Natural killer cell treated with Interleukin-12 subunit alpha and Interleukin-12 subunit beta and Interleukin-15 and Interleukin-18, amount 100 ng/mL, for 72 hours (primary cell): Measurements from ENCODE around the gene ATP6V0E1. TPM values are rescaled to one million over a fixed set of nuclear protein-coding genes. Genes with fewer than 3 reads are reported as not detected.

Experiments
- ATAC-seq, 2 donors: fragments of 150-1000 bp; cut with Tn5 transposase in 1 of 2; sonication (Bioruptor Pico), chemical (Tn5 transposase) in 1 of 2; 2 replicates each; pipeline ENCODE4 v1.10.0; 2021
- DNase-seq: peaks from one replicate; pipeline ENCODE4 v3.0.0; 2022; ENCODE audit warnings: low spot score
- H3K27ac Mint-ChIP-seq, 2 donors: 1 replicate in 1 of 2; 2 replicates in 1 of 2; pipeline ENCODE4 v1.8.0; 2022; ENCODE audit warnings: mixed read lengths in 2 of 2, mild to moderate bottlenecking in 1 of 2, moderate library complexity in 1 of 2
- H3K27me3 Mint-ChIP-seq, 2 donors: 1 replicate in 1 of 2; 2 replicates in 1 of 2; pipeline ENCODE4 v1.8.0; 2022; ENCODE audit warnings: mixed read lengths in 2 of 2
- H3K36me3 Mint-ChIP-seq: one replicate; pipeline ENCODE4 v1.8.0; 2022; ENCODE audit warnings: mixed read lengths
- H3K4me1 Mint-ChIP-seq, 2 donors: 1 replicate in 1 of 2; 2 replicates in 1 of 2; pipeline ENCODE4 v1.8.0; 2022; ENCODE audit warnings: low read depth in 2 of 2, mixed read lengths in 2 of 2, mild to moderate bottlenecking in 1 of 2
- H3K4me3 Mint-ChIP-seq: one replicate; pipeline ENCODE4 v1.8.0; 2022; ENCODE audit warnings: mixed read lengths
- H3K9me3 Mint-ChIP-seq: 2 replicates; pipeline ENCODE4 v1.8.0; 2022; ENCODE audit warnings: mixed read lengths
- total RNA-seq, 2 donors: library from RNA; stranded (reverse); gene quantifications; one replicate each; pipeline ENCODE4 v1.2.3, GENCODE V29; 2022

ATP6V0E1 gene
- total RNA-seq, 2 donors from 2014 or later, result 150 to 214 TPM

GRCh38 chr5:172972552-172972951, 11.0 kb upstream of the ATP6V0E1 start:
- H3K27me3 Mint-ChIP-seq, result peaks cover 0 to 14% of the 10 kb centered on the region in 2 donors
- H3K36me3 Mint-ChIP-seq, result peaks cover 5% of the 10 kb centered on the region
- no peaks in the 10 kb centered on the region for H3K4me1 Mint-ChIP-seq
- H3K4me3 Mint-ChIP-seq, result no peak overlapping the region
- H3K27ac Mint-ChIP-seq, result no peak overlapping the region
- ATAC-seq, result no peak
- no peaks in the 10 kb centered on the region for H3K9me3 Mint-ChIP-seq
- no peak for DNase-seq

- Mint-ChIP-seq H3K4me3 (no peak overlapping the region), H3K27ac (no peak overlapping the region), H3K4me1 (peaks cover 0 to 2% of the 10 kb centered on the region in 2 donors), H3K9me3 (no peaks in the 10 kb centered on the region), H3K36me3 (peaks cover 5% of the 10 kb centered on the region), H3K27me3 (peaks cover 0 to 14% of the 10 kb centered on the region in 2 donors)
- ATAC-seq, result no peak
- DNase-seq, result no peak
Observed at GRCh38 chr5:172973127-172973916, 10.2 kb upstream of the ATP6V0E1 start.

GRCh38 chr5:172973931-172974330, 9.6 kb upstream of the ATP6V0E1 start:
- DNase-seq (no peak), ATAC-seq (no peak)
- Mint-ChIP-seq H3K27me3 (peaks cover 0 to 14% of the 10 kb centered on the region in 2 donors), H3K27ac (no peak overlapping the region), H3K4me1 (peaks cover 0 to 8% of the 10 kb centered on the region in 2 donors), H3K36me3 (peaks cover 4% of the 10 kb centered on the region), H3K4me3 (no peak overlapping the region), H3K9me3 (no peaks in the 10 kb centered on the region)

- Mint-ChIP-seq H3K4me1 (peaks cover 0 to 8% of the 10 kb centered on the region in 2 donors), H3K9me3 (no peaks in the 10 kb centered on the region), H3K4me3 (no peak overlapping the region), H3K36me3 (no peaks in the 10 kb centered on the region), H3K27me3 (peaks cover 0 to 14% of the 10 kb centered on the region in 2 donors), H3K27ac (no peak overlapping the region)
- ATAC-seq, result no peak
- no peak for DNase-seq
Observed at GRCh38 chr5:172975289-172975688, 8.3 kb upstream of the ATP6V0E1 start.

- H3K4me1 Mint-ChIP-seq, result peaks cover 2 to 15% of the 10 kb centered on the region in 2 donors
- H3K27ac Mint-ChIP-seq, result no peak overlapping the region
- no peaks in the 10 kb centered on the region for H3K36me3 Mint-ChIP-seq
- no peak for ATAC-seq
- DNase-seq, result no peak
- no peaks in the 10 kb centered on the region for H3K9me3 Mint-ChIP-seq
- H3K27me3 Mint-ChIP-seq, result peaks cover 0 to 14% of the 10 kb centered on the region in 2 donors
- no peak overlapping the region for H3K4me3 Mint-ChIP-seq
Observed at GRCh38 chr5:172979778-172980177, 3.8 kb upstream of the ATP6V0E1 start.

- Mint-ChIP-seq H3K4me3 (no peak overlapping the region), H3K27me3 (no peaks in the 10 kb centered on the region), H3K4me1 (peaks cover 13 to 23% of the 10 kb centered on the region in 2 donors), H3K36me3 (no peaks in the 10 kb centered on the region), H3K9me3 (no peaks in the 10 kb centered on the region), H3K27ac (no peak overlapping the region)
- DNase-seq (no peak), ATAC-seq (no peak)
Observed at GRCh38 chr5:172981931-172982330, 1.6 kb upstream of the ATP6V0E1 start.

- DNase-seq (peak; percentile 81), ATAC-seq (peak; percentile 80 to 83)
- H3K36me3 Mint-ChIP-seq, result no peaks in the 10 kb centered on the region
- H3K4me1 Mint-ChIP-seq, result peaks cover 13 to 15% of the 10 kb centered on the region in 2 donors
- peak overlapping the region; percentile 89 for H3K4me3 Mint-ChIP-seq
- no peaks in the 10 kb centered on the region for H3K27me3 Mint-ChIP-seq
- H3K27ac Mint-ChIP-seq, result peak overlapping the region; percentile 91 to 94
- no peaks in the 10 kb centered on the region for H3K9me3 Mint-ChIP-seq
Observed at GRCh38 chr5:172984244-172984953, 828 bp downstream of the ATP6V0E1 start.

GRCh38 chr5:172985596-172985995, 2.0 kb downstream of the ATP6V0E1 start:
- Mint-ChIP-seq H3K4me1 (peaks cover 13 to 15% of the 10 kb centered on the region in 2 donors), H3K9me3 (no peaks in the 10 kb centered on the region), H3K36me3 (no peaks in the 10 kb centered on the region), H3K27ac (peak overlapping the region; percentile 71 to 74), H3K4me3 (peak overlapping the region; percentile 84), H3K27me3 (no peaks in the 10 kb centered on the region)
- ATAC-seq (no peak), DNase-seq (no peak)

GRCh38 chr5:172988276-172988675, 4.7 kb downstream of the ATP6V0E1 start:
- Mint-ChIP-seq H3K27ac (no peak overlapping the region), H3K4me3 (no peak overlapping the region), H3K9me3 (no peaks in the 10 kb centered on the region), H3K27me3 (no peaks in the 10 kb centered on the region), H3K4me1 (peaks cover 33 to 34% of the 10 kb centered on the region in 2 donors), H3K36me3 (peaks cover 5% of the 10 kb centered on the region)
- DNase-seq (no peak), ATAC-seq (no peak)

GRCh38 chr5:172990776-172991175, 7.2 kb downstream of the ATP6V0E1 start:
- Mint-ChIP-seq H3K4me3 (no peak overlapping the region), H3K9me3 (no peaks in the 10 kb centered on the region), H3K4me1 (peaks cover 28 to 32% of the 10 kb centered on the region in 2 donors), H3K27me3 (no peaks in the 10 kb centered on the region), H3K27ac (no peak overlapping the region), H3K36me3 (peaks cover 14% of the 10 kb centered on the region)
- no peak for DNase-seq
- no peak for ATAC-seq

- Mint-ChIP-seq H3K27me3 (no peaks in the 10 kb centered on the region), H3K4me1 (peaks cover 27 to 28% of the 10 kb centered on the region in 2 donors), H3K4me3 (no peak overlapping the region), H3K9me3 (no peaks in the 10 kb centered on the region), H3K27ac (peak overlapping the region in 1 of 2 donors; percentile 16), H3K36me3 (peaks cover 17% of the 10 kb centered on the region)
- no peak for ATAC-seq
- DNase-seq, result no peak
Observed at GRCh38 chr5:172994405-172994804, 10.8 kb downstream of the ATP6V0E1 start.

- peaks cover 37 to 47% of the 10 kb centered on the region in 2 donors for H3K4me1 Mint-ChIP-seq
- ATAC-seq (no peak), DNase-seq (no peak)
- H3K27me3 Mint-ChIP-seq, result no peaks in the 10 kb centered on the region
- H3K4me3 Mint-ChIP-seq, result no peak overlapping the region
- H3K36me3 Mint-ChIP-seq, result peaks cover 4% of the 10 kb centered on the region
- no peak overlapping the region for H3K27ac Mint-ChIP-seq
- no peaks in the 10 kb centered on the region for H3K9me3 Mint-ChIP-seq
Observed at GRCh38 chr5:172999372-172999973, 15.9 kb downstream of the ATP6V0E1 start.

- no peak overlapping the region for H3K4me3 Mint-ChIP-seq
- DNase-seq (no peak), ATAC-seq (no peak)
- H3K4me1 Mint-ChIP-seq, result peaks cover 42 to 52% of the 10 kb centered on the region in 2 donors
- H3K9me3 Mint-ChIP-seq, result no peaks in the 10 kb centered on the region
- peaks cover 4% of the 10 kb centered on the region for H3K36me3 Mint-ChIP-seq
- H3K27ac Mint-ChIP-seq, result no peak overlapping the region
- no peaks in the 10 kb centered on the region for H3K27me3 Mint-ChIP-seq
Observed at GRCh38 chr5:172999974-173000373, 16.4 kb downstream of the ATP6V0E1 start.
